Measurements from ENCODE around the gene CLEC12A.

CLEC12A gene

GRCh38 chr12:10031771-10032175, 60.6 kb downstream of the CLEC12A start:
- FAIRE-seq (no peak), DNase-seq (ENCODE audit: insufficient read length, low spot score) (no peak)
- TF ChIP-seq CTCF (IDR thresholded peaks at IDR 0.05; ENCODE audit: insufficient read depth, missing control alignments), result no peak

- DNase-seq (ENCODE audit: insufficient read length, low spot score) (no peak), FAIRE-seq (no peak)
- peak; percentile 57 for TF ChIP-seq CTCF (IDR thresholded peaks at IDR 0.05; ENCODE audit: insufficient read depth, missing control alignments)
Observed at GRCh38 chr12:10033783-10034545, 62.8 kb downstream of the CLEC12A start.

Measured in D721Med (cell line).